Measurements from ENCODE around the gene ZNF415.
"Not testable (repeated sequence)": the region's sequence is repeated elsewhere in the genome, so short reads cannot be mapped to it uniquely, and the experiment has no call there.

The ZNF415 gene

DNA sequence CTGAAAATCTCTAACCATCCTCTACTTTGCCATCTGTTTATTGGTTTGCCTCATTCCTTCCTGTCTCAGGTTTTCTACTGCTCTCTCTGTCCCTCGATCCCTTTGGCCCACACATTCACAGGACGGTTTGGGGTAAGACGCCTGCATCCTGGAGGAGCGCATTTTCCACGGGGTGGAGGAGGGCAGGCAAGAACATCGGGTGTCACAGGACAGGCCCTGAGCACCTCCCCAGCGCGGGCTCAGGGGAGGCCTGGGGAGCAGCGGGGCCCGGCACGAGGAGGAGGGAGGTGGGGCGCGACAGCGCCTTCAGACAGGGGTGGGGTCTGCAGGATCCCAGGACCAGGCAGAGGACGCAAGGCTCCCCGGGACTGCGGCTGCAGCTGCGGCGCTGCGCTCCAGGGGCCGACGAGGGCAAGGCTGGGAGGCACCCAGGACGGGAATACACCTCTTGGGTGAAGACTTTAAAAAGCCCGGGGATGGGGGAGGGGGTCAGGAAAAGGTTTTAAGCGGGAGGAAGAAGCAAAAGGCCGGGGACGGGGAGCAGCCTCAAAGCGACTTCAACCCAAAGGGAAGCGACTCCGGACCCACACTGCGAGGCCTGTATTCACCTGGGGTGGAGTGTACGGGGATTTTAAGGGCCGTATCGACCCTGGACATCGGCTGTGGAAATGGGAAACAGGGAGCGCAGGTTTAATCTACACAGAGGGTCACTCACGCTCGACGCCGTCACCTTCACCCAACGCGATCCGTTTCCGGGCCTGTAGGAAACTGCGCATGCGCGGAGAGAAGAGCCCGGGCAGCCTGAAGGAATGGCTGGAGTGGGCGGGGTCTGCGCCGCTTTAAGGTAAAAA lies at the start of gene ZNF415:
TSS of gene ZNF415 (minus strand) at position 770 of the 851 bp plus-strand sequence. CDS start 10,234 bp downstream, outside the sequence.
- peak; percentile 14 for DNase-seq

DNA sequence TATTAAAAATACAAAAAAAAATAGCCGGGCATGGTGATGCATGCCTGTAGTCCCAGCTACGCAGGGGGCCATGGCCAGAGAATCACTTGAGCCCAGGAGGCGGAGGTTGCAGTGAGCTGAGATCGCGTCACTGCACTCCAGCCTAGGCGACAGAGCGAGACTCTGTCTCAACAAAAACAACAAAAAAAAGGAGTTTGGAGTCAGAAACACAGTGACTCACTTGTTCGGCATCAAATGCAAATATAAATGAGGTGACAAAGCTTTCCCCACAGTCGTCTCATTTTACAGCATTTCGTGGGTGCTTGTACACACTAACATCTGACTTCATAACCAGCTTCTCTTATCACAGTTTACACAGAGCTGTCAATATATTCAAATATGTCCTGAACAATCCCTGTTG lies 49.5 kb upstream of the ZNF415 start:
- no peak for DNase-seq

DNA sequence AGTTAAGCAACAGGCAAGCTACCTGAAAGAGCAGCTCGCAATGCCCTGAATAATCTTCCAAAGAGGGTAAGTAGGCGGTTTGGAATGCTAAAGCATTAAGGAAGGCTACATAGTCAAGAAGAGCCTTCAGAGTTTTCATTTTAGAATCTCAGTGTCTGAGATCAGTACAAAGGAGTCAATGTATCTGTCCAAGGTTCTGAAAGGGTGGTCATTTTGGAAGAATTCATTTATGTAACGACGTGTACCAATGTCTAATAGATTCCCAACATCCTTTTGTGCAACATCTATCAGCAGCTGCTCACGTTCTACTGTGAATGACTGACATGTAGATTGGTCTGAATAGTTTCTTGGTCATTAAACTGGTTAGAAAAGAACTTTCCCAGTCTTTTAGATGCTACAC lies 45.3 kb upstream of the ZNF415 start:
- no peak for DNase-seq

- no peak for DNase-seq
Measured at GRCh38 chr19:53172889-53173288, 40.2 kb upstream of the ZNF415 start.

DNA sequence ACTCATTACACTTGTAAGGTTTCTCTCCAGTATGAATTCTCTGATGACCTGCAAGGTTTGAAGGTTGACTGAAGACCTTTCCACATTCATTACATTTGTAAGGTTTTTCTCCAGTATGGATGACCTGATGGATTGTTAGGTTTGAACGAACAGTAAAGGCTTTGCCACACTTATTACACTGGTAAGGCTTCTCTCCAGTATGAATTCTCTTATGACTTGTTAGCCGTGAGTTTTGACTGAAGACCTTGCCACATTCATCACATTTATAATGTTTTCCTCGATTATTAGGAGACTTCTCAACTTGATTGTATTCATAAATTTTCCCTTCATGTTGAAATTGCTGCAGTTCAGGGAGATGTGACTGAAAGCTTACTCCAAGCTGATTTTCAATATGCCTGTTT lies 33.0 kb upstream of the ZNF415 start:
- no peak for DNase-seq

GRCh38 chr19:53161123-53161522 lies 28.4 kb upstream of the ZNF415 start:
- DNase-seq, result no peak

DNA sequence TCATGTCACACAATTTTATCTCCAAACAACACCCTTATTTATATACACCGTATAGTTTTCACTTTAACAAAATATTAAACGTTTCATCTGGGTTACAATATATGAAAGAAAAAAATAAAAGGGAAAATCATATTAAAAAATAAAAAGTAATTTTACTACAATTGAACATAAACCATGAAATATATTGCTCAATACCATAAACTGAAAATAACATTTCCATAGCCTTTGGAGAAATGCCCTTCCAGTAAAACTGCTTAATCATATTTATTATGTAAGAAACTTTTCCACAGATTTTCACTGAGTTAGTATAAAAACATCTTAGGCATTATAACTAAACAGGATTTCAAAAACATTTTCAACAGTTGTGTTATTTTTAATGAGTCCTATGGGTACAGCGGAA lies 27.6 kb upstream of the ZNF415 start:
- no peak for DNase-seq

GRCh38 chr19:53158119-53158656 lies 25.5 kb upstream of the ZNF415 start:
- DNase-seq, result peak; percentile 26

DNA sequence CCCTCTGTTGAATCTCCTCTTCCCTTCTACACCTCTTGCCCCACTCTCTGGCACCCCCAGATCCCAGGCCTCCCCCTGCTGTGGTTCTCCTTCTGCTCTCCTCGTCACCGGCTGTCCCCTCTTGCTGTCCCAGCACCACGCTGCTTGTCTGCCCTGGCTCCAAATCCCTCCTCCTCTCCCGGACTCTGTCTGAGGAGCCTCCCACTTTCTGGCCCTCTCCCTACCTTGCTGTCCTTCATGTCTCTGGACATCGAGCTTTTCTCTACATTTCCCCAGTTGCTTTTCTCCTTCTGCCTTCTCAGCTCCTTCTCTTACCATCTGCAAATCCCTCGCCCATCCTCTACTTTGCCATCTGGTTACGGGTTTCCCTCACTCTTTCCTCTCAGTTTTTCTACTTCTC lies 24.9 kb upstream of the ZNF415 start:
- DNase-seq, result no peak

DNA sequence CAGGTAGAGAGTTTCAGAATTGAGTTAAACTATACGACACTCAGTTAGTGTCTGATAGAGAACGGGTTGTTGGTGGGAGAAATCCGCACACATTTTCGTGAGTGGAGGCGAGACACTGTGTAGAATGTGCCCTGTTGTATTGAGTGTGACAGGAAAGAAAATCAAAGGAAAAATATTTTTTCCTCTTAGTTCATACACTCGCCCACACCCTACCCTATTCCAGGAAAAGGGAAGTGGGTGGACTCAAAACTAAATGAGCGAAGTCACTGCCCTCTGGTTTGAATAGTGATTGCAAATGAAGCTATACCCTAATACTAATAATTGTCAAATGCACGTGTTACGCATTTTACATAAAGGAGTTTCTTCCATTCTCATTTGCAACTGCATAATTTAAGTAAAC lies 24.1 kb upstream of the ZNF415 start:
- DNase-seq, result no peak

DNA sequence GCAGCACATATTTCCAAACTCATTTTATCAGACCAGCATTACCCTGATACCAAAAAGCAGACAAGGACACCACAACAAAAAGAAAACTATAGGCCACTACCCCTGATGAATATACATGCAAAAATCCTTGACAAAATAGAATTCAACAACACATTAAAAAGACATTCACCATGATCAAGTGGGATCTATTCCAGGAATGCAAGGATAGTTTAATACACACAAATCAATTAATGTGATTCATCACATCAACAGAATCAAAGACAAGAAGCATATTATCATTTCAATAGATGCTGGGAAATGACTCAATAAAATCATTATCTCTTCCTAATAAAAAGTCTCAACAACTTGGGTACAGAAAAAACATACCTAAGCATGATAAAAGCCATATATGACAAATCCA lies 14.9 kb upstream of the ZNF415 start:
- no peak for DNase-seq

- DNase-seq, result no peak
Measured at GRCh38 chr19:53140351-53140750, 7.6 kb upstream of the ZNF415 start.

DNA sequence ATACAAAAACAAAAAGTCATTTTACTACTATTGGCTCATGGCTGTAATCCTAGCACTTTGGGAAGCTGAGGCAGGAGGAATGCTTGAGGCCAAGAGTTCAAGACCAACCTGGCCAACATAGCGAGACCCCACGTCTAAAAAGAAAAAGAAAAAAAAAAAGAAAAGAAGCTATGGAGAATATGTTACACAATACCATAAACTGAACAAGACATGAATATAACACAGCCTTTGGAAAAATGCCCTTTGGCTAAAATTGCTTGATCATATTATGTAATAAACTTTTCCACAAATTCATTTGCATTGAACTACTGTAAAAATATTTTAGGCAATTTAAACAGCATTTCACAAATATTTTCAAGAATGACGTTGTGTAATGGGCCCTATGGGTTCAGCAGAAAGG lies 3.7 kb upstream of the ZNF415 start:
- DNase-seq, result no peak

DNA sequence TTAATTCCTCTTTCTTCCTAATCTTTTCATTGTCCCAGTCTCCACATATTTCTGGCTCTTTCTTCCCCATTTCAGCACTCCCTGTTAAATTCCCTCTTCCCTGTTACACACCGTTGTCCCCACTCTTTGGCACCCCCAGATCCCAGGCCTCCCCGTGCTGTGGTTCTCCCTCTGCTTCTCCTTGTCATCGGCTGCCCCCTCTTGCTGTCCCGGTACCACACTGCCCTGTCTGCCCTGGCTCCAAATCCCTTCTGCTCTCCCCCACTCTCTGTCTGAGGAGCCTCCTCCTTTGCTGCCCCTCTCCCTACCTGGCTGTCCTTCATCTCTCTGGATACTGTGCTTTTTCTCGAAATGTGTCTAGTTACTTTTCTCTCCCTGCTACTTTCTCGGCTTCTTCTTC lies 983 bp downstream of the ZNF415 start:
- no peak for DNase-seq

DNA sequence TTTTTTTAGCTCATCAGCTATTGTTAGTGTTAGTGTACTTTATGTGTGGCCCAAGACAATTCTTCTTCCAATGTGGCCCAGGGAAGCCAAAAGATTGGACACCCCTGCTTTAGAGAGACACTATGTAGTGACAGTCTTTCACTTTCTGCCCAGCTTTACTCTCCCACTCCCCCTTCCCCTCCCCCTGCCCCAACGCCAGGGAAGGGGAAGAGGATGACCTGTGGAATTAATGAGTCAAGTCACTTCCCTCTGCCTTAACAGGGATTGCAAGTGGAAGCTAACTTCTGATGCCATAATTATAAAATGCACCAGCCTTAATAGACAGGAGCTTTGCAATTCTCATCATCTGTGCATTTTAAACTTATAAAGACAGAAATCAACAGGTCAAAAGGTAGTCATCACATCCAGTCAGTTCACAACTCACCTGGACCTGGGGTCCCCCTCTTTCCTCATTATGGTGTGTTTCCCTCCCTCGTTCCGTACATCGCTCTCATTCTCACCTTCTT lies 1.6 kb downstream of the ZNF415 start:
- DNase-seq, result no peak

GRCh38 chr19:53130506-53130905 lies 2.2 kb downstream of the ZNF415 start:
- DNase-seq, result no peak

- DNase-seq, result not testable (repeated sequence)
Measured at GRCh38 chr19:53126733-53127526, 5.8 kb downstream of the ZNF415 start.

DNA sequence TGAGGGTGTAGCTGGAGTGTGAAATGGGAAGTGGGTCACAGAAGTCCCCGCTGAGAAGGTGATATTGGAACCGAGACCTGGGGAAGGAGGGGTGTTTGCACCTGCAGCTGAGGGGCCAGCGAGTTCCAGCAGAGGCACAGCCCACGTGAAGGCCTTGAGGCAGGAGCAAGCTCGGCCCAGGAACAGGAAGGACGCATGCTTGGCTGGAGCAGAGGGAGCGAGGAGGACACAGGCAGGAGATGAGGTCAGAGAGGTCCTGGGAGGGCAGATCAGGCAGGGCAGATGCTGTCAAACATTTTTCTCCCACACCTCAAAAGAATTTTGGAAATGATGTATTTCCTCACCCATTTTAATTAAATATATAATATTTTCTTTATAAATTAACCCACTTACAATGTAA lies 9.3 kb downstream of the ZNF415 start:
- no peak for DNase-seq

GRCh38 chr19:53112286-53112685 lies 20.4 kb downstream of the ZNF415 start:
- DNase-seq, result no peak

GRCh38 chr19:53109527-53109926 lies 23.2 kb downstream of the ZNF415 start:
- no peak for DNase-seq

GRCh38 chr19:53103234-53104203 lies 29.2 kb downstream of the ZNF415 start, which contains the start of gene ZNF160:
TSS of gene ZNF160 (minus strand) at chr19:53103422. CDS start at chr19:53086276, 17,146 bp downstream.
- DNase-seq, result peak; percentile 99

DNA sequence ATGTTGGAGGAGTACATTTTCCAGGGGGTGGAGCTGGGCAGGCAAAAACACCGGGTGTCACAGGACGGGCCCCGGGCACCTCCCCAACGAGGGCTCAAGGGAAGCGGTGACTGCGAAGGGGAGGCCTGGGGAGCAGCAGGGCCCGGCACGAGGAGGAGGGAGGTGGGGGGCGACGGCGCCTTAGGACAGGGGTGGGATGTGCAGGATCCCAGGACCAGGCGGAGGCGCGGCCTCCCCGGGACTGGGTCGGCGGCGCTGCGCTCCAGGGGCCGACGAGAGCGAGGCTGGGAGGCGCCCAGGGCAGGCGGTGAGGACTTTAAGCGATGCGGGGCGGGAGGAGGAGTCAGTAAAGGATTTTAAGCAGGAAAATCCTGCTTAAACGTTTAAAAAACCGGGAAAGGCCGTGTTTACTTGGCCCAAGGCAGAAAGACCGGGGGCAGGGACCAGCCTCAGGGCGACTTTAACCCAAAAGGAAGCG lies 29.9 kb downstream of the ZNF415 start:
- peak; percentile 7 for DNase-seq
